Progenitor cell of endocrine pancreas (in vitro differentiated cells): ENCODE data around the gene RPAP3. TPM values are rescaled to one million over a fixed set of nuclear protein-coding genes. Genes with fewer than 3 reads are reported as not detected.
A peak's percentile ranks its signal among the peaks of the same experiment; 100 is the strongest.

Experiments used
- DNase-seq: peaks from one replicate; pipeline ENCODE4 v3.0.0; 2021; ENCODE audit warnings: low spot score; ENCODE audit not compliant: unreplicated experiment
- H3K27ac Mint-ChIP-seq: 2 replicates; pipeline ENCODE4 v1.8.0; 2021; ENCODE audit warnings: mild to moderate bottlenecking, moderate library complexity, mixed read lengths
- H3K27me3 Mint-ChIP-seq: 2 replicates; pipeline ENCODE4 v1.8.0; 2021; ENCODE audit warnings: mixed read lengths
- H3K36me3 Mint-ChIP-seq: 2 replicates; pipeline ENCODE4 v1.8.0; 2022; ENCODE audit warnings: mixed read lengths; ENCODE audit not compliant: insufficient read depth
- H3K4me1 Mint-ChIP-seq: 2 replicates; pipeline ENCODE4 v1.8.0; 2021; ENCODE audit warnings: low read depth, mixed read lengths
- H3K4me3 Mint-ChIP-seq: 2 replicates; pipeline ENCODE4 v1.8.0; 2021; ENCODE audit warnings: low read depth, mild to moderate bottlenecking, moderate library complexity, mixed read lengths
- H3K9me3 Mint-ChIP-seq: 2 replicates; pipeline ENCODE4 v1.8.0; 2021; ENCODE audit warnings: low read depth, mixed read lengths
- total RNA-seq: library from RNA; stranded (reverse); gene quantifications from 2 replicates; pipeline ENCODE4 v1.2.1, GENCODE V29; 2021
- TF ChIP-seq, protein P1 (sequence below): fragments of 200-600 bp; sonication (generic); IDR thresholded peaks from one replicate; pipeline ENCODE4 v1.5.0; 2021; ENCODE audit warnings: antibody characterized with exemption, mild to moderate bottlenecking; ENCODE audit not compliant: unreplicated experiment

Gene RPAP3
- total RNA-seq, 1 donor from 2014 or later, result 36.4 TPM

DNA sequence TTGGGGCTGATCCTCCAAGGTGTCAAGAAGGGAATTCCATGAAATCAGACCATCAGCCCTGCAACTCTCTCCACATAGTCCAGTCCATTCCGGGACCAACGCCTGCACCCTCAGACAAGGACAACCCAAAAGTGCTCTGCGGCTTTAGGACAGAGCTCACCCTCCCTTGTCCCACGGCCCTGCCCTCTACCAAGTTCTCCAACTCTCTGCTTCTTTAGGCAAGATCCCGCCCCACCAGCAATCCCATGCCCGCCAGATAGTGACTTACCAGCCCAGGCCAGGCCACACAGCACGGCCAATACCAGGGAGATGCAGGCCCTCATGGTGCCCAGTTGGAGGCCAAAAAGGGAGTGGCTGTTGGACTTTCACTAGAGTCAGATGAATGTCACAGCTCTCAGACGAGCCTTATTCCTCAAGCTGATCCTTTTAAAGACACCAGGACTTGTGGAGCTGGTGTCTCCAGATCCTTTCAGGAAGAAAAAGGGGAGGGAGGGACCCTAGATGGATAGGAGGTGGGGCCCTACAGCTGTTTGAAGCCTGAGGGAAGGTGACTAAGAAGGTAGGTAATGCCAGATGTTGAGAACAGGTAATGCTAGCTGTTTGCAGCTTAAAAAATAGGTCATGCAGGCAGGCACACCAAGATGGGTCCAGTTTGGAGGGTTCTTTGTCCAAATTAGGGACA lies 19.4 kb upstream of the RPAP3 start, which contains the start of gene ENDOU:
TSS of gene ENDOU (minus strand) at position 400 of the 682 bp plus-strand sequence. CDS start at position 323, 77 bp downstream.
- TF ChIP-seq, protein P1, sequence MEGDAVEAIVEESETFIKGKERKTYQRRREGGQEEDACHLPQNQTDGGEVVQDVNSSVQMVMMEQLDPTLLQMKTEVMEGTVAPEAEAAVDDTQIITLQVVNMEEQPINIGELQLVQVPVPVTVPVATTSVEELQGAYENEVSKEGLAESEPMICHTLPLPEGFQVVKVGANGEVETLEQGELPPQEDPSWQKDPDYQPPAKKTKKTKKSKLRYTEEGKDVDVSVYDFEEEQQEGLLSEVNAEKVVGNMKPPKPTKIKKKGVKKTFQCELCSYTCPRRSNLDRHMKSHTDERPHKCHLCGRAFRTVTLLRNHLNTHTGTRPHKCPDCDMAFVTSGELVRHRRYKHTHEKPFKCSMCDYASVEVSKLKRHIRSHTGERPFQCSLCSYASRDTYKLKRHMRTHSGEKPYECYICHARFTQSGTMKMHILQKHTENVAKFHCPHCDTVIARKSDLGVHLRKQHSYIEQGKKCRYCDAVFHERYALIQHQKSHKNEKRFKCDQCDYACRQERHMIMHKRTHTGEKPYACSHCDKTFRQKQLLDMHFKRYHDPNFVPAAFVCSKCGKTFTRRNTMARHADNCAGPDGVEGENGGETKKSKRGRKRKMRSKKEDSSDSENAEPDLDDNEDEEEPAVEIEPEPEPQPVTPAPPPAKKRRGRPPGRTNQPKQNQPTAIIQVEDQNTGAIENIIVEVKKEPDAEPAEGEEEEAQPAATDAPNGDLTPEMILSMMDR, result no peak
- Mint-ChIP-seq H3K27ac (peak within 1 kb of the TSS; percentile 25), H3K27me3 (no peaks in the 10 kb centered on the region), H3K4me3 (no peak within 1 kb of the TSS), H3K4me1 (peaks cover 12% of the 10 kb centered on the region), H3K9me3 (no peaks in the 10 kb centered on the region), H3K36me3 (no peaks in the 10 kb centered on the region)
- no peak for DNase-seq

DNA sequence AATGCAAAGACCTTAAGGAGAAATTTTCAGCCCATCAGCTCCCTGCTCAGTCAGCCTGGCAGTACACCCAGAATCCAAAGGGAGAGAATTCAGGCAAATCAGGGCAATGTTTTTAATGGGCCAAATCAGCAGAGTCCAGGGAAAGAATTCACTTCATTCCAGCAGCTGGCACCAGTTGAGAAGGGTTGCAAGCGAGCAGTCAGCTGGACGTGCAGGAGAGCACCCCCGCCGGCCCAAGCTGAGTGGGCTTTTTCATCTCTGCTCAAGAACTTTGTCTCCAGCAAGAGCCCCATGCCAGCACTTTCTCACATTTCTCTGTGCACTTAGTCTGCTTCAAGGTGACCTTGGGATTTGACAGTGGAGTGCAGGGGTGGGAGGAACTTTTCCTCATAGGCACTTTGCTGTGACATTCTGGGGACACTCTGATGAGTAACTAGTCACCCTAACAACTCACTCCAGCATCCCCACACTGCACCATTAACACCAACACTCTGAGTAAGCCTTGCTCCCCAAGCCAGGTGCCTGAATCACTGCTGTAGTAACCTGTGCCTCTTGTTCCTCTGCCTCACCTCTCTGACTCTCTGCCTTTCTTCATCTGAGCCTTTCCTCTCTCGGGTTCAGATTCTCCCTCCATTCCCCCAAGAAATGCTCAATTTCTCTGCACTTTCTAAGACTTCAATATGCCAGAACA lies 17.3 kb upstream of the RPAP3 start:
- H3K27me3 Mint-ChIP-seq, result no peaks in the 10 kb centered on the region
- H3K4me3 Mint-ChIP-seq, result no peak overlapping the region
- DNase-seq, result no peak
- TF ChIP-seq, protein P1, result no peak
- H3K4me1 Mint-ChIP-seq, result peaks cover under 1% of the 10 kb centered on the region
- H3K36me3 Mint-ChIP-seq, result no peaks in the 10 kb centered on the region
- H3K27ac Mint-ChIP-seq, result no peak overlapping the region
- H3K9me3 Mint-ChIP-seq, result no peaks in the 10 kb centered on the region

DNA sequence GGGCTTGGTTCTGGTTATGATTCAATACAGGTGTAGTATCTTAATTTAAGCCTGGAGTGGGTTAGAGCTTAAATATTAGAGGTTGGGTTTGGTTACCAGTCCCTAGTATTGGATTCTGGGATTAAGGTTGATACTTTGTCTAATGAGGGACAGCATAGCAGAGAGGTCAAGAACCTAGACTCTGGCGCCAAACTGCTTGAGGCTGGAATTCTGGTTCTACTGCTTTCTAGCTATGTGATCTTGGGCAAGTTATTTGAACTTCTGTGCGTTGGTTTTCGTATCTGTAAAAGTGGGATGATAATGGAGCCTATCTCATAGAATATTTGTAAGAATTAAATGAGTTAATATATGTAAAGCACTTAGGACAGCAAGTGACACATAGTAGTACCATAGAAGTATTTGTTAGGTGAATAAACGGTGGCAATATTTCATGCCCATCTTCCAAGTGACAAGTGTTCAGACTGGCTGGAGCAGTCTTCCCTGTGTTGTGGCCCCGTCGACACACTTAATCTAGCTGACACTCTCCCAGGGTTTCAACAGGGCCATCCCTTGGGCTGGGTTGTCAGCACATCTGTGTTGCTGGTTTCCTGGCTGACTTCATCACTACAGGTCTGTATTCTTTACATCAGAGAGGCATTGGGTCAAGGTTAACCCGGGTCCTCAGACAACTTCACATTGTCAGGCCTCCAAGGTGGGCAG lies 16.5 kb upstream of the RPAP3 start:
- TF ChIP-seq, protein P1, result no peak
- Mint-ChIP-seq H3K4me1 (peaks cover 7% of the 10 kb centered on the region), H3K27ac (no peak overlapping the region), H3K9me3 (no peaks in the 10 kb centered on the region), H3K27me3 (no peaks in the 10 kb centered on the region), H3K4me3 (no peak overlapping the region), H3K36me3 (no peaks in the 10 kb centered on the region)
- no peak for DNase-seq

DNA sequence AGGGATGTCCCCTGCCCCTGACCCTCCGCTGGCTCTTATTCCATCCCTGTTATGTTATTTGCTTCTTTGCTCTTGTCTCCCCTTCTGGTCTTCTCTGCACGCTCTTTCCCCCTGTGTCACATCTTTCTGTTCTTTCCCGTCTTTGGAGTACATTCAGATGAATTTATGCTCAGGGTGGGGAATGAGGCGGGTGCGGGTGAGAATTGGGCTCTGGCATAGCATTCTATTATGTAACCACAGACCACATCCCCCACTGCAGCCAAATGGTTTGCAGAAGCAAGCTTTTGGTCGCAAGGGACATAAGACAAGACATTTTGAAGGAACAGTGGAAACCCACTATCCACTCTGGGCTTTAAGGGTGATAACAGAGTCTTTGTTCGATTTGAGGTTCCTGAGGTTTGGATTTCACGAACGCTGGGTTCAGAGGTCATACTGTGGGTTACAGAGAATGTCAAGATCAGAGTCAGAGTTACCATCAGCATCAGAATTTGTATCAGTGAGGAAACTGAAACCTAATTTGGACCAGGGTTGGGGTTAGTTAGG lies 15.7 kb upstream of the RPAP3 start:
- Mint-ChIP-seq H3K27ac (peak overlapping the region; percentile 59), H3K4me1 (peaks cover 7% of the 10 kb centered on the region), H3K4me3 (no peak overlapping the region)

More for the DNA sequence above, 15.7 kb upstream of the RPAP3 start:
- no peaks in the 10 kb centered on the region for H3K9me3 Mint-ChIP-seq
- no peaks in the 10 kb centered on the region for H3K27me3 Mint-ChIP-seq
- DNase-seq, result no peak
- no peaks in the 10 kb centered on the region for H3K36me3 Mint-ChIP-seq
- TF ChIP-seq, protein P1, result no peak
